OCI-LY7 (cell line): ENCODE measurements around the gene THEMIS.

Source experiments
- CTCF ChIP-seq: fragments of 200-600 bp; sonication (generic); conservative IDR thresholded peaks from 2 replicates; pipeline ENCODE4 v1.5.1; 2014; ENCODE audit warnings: mild to moderate bottlenecking, antibody characterized with exemption, low read length, moderate library complexity, mixed read lengths
- EZH2phosphoT487 ChIP-seq: fragments of 200-600 bp; sonication (generic); IDR thresholded peaks from 2 replicates; pipeline ENCODE4 v1.6.1; 2018; ENCODE audit warnings: low read depth, borderline replicate concordance, mild to moderate bottlenecking, mixed run types, antibody characterized with exemption, low read length, moderate library complexity, mixed read lengths

DNA sequence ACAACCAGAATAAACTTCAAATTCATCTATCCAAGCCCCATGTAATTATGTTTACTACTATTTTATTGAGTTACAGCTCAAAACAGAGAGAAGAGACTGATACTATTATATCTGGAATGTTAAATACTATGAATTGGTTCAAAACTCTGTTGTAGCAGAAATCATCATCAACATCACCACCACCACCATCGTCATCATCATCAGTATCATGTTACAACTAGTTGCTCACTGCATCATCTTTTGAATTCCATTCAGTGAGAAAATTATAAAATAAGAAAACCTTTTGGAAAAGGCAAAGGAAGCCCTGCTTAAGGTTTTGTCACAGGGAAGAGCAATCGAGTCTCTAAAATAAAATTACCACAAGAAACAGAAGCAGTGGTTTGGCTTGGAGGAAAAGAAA, 36.2 kb upstream of the THEMIS start:
- TF ChIP-seq CTCF (no peak), EZH2phosphoT487 (no peak)
